H1 (cell line): ENCODE results near the gene NRIP2. TPM values are rescaled to one million over a fixed set of nuclear protein-coding genes. Genes with fewer than 3 reads are reported as not detected.
"Not testable (repeated sequence)": the region's sequence is repeated elsewhere in the genome, so short reads cannot be mapped to it uniquely, and the experiment has no call there.

Source experiments
- CTCF ChIA-PET: fragments of 300-600 bp; sonication (Branson Sonifier 250); formaldehyde crosslinking; loops from one replicate; lab custom pipeline; 2021; ENCODE audit not compliant: partially characterized antibody; lab: Charles Lee
- POLR2A ChIA-PET: fragments of 300-600 bp; sonication (Branson Sonifier 250); formaldehyde crosslinking; loops from one replicate; lab custom pipeline; 2021; ENCODE audit warnings: inconsistent platforms; ENCODE audit not compliant: partially characterized antibody; lab: Charles Lee
- DNase-seq, 2 experiments: peaks; one replicate each; pipeline versions ENCODE4 v3.0.0 to v3.0.0-alpha.2; 2010 to 2022; ENCODE audit warnings: low spot score in 2 of 2, low read depth in 1 of 2, mixed read lengths in 1 of 2
- FAIRE-seq: peaks from 2 replicates; lab custom pipeline; 2011; peaks lifted over from hg19 to GRCh38; lab: Jason Lieb, UNC
- H2AFZ ChIP-seq: 2 replicates; pipeline ENCODE4 v1.8.1; 2012; ENCODE audit warnings: low read length, inconsistent platforms
- H2AK5ac ChIP-seq: 2 replicates; pipeline ENCODE4 v1.6.1; 2013; ENCODE audit warnings: low read depth, low read length
- H2BK120ac ChIP-seq: replicated peaks from 2 replicates; pipeline ENCODE3; 2013; ENCODE audit warnings: low read depth, low read length, inconsistent platforms
- H2BK12ac ChIP-seq: 2 replicates; pipeline ENCODE4 v1.6.1; 2013; ENCODE audit warnings: low read depth, low read length
- H2BK15ac ChIP-seq: 2 replicates; pipeline ENCODE4 v1.6.1; 2013; ENCODE audit warnings: low read length
- H2BK20ac ChIP-seq: 2 replicates; pipeline ENCODE4 v1.6.1; 2013; ENCODE audit warnings: low read length
- H2BK5ac ChIP-seq: 2 replicates; pipeline ENCODE4 v1.6.1; 2013; ENCODE audit warnings: low read depth, low read length
- H3K14ac ChIP-seq: 2 replicates; pipeline ENCODE4 v1.6.1; 2013; ENCODE audit warnings: inconsistent platforms; ENCODE audit not compliant: insufficient read length
- H3K18ac ChIP-seq: 2 replicates; pipeline ENCODE4 v1.6.1; 2013; ENCODE audit warnings: low read length; ENCODE audit errors: extremely low read depth
- H3K23ac ChIP-seq: 2 replicates; pipeline ENCODE4 v1.6.1; 2013; ENCODE audit warnings: inconsistent platforms; ENCODE audit not compliant: insufficient read length
- H3K23me2 ChIP-seq: 2 replicates; pipeline ENCODE4 v1.6.1; 2013; ENCODE audit warnings: low read depth, low read length
- H3K27ac ChIP-seq: 2 replicates; pipeline ENCODE4 v1.6.1; 2011; ENCODE audit warnings: low read depth, low read length, inconsistent platforms
- H3K27me3 ChIP-seq, 4 experiments: replicated peaks in 1 of 4; 1 replicate in 1 of 4; 2 replicates in 3 of 4; pipeline versions ENCODE4 v1.6.1 to v1.8.1; 2011 to 2013; ENCODE audit warnings: low read length in 3 of 4, mild to moderate bottlenecking in 3 of 4, inconsistent platforms in 2 of 4, mixed read lengths in 2 of 4, moderate library complexity in 1 of 4; ENCODE audit not compliant: control insufficient read depth in 3 of 4, insufficient read depth in 3 of 4; ENCODE audit errors: extremely low read depth in 1 of 4
- H3K36me3 ChIP-seq, 4 experiments: 2 replicates each; pipeline versions ENCODE4 v1.6.1 to v1.8.1; 2011 to 2013; ENCODE audit warnings: mild to moderate bottlenecking in 4 of 4, low read length in 3 of 4, moderate library complexity in 2 of 4, control low read depth in 1 of 4, inconsistent platforms in 1 of 4; ENCODE audit not compliant: insufficient read depth in 4 of 4, control insufficient read depth in 2 of 4
- H3K4ac ChIP-seq: replicated peaks from 2 replicates; pipeline ENCODE3; 2013; ENCODE audit warnings: low read length, low read depth, mixed read lengths, inconsistent platforms; ENCODE audit not compliant: insufficient read length
- H3K4me1 ChIP-seq, 4 experiments: replicated peaks in 1 of 4; 1 replicate in 1 of 4; 2 replicates in 3 of 4; pipeline versions ENCODE4 v1.6.1 to v1.8.1; 2011 to 2013; ENCODE audit warnings: low read length in 3 of 4, inconsistent platforms in 2 of 4, mixed read lengths in 1 of 4; ENCODE audit not compliant: insufficient read depth in 4 of 4, control insufficient read depth in 3 of 4
- H3K4me2 ChIP-seq, 2 experiments: 2 replicates each; pipeline versions ENCODE4 v1.6.1 to v1.8.1; 2011 to 2013; ENCODE audit warnings: low read depth in 2 of 2, low read length in 2 of 2, control low read depth in 1 of 2, inconsistent platforms in 1 of 2, mild to moderate bottlenecking in 1 of 2; ENCODE audit not compliant: insufficient read depth in 1 of 2
- H3K4me3 ChIP-seq, 4 experiments: fragments of 200-600, 300-600 bp in 1 of 4; sonication (generic), shearing (Covaris generic), sonication (Bioruptor Twin) in 1 of 4; 2 replicates each; pipeline versions ENCODE4 v1.5.1 to v1.8.1; 2011 to 2016; ENCODE audit warnings: low read length in 4 of 4, low read depth in 3 of 4, control low read depth in 2 of 4, inconsistent platforms in 2 of 4, mild to moderate bottlenecking in 2 of 4, mixed read lengths in 1 of 4, moderate library complexity in 1 of 4; ENCODE audit not compliant: insufficient read depth in 2 of 4; ENCODE audit errors: extremely low read depth in 1 of 4
- H3K56ac ChIP-seq: replicated peaks from 2 replicates; pipeline ENCODE3; 2013; ENCODE audit warnings: low read depth, mild to moderate bottlenecking, mixed read lengths, low read length, inconsistent platforms; ENCODE audit not compliant: insufficient read length
- H3K79me1 ChIP-seq: 2 replicates; pipeline ENCODE4 v1.6.1; 2013; ENCODE audit warnings: low read depth, low read length, control low read depth
- H3K79me2 ChIP-seq, 2 experiments: 2 replicates each; pipeline versions ENCODE4 v1.6.1 to v1.8.1; 2012 to 2013; ENCODE audit warnings: low read length in 2 of 2, mild to moderate bottlenecking in 2 of 2, inconsistent platforms in 1 of 2; ENCODE audit not compliant: insufficient read depth in 2 of 2, control insufficient read depth in 1 of 2
- H3K9ac ChIP-seq, 4 experiments: replicated peaks in 1 of 4; 1 replicate in 1 of 4; 2 replicates in 3 of 4; pipeline versions ENCODE4 v1.6.1 to v1.8.1; 2011 to 2013; ENCODE audit warnings: low read depth in 3 of 4, low read length in 3 of 4, control low read depth in 2 of 4, mild to moderate bottlenecking in 2 of 4, moderate library complexity in 2 of 4, inconsistent platforms in 1 of 4; ENCODE audit errors: extremely low read depth in 1 of 4
- H3K9me3 ChIP-seq, 2 experiments: 2 replicates each; pipeline versions ENCODE4 v1.6.1 to v1.8.1; 2012 to 2013; ENCODE audit warnings: mild to moderate bottlenecking in 2 of 2, moderate library complexity in 2 of 2, control low read depth in 1 of 2, inconsistent platforms in 1 of 2, low read depth in 1 of 2, low read length in 1 of 2, mixed read lengths in 1 of 2; ENCODE audit not compliant: insufficient read depth in 2 of 2
- H4K20me1 ChIP-seq, 2 experiments: replicated peaks in 1 of 2; 2 replicates each; pipeline versions ENCODE3 to v1.8.1; 2011 to 2013; ENCODE audit warnings: inconsistent platforms in 2 of 2, low read length in 2 of 2, mild to moderate bottlenecking in 1 of 2; ENCODE audit not compliant: insufficient read depth in 2 of 2, control insufficient read depth in 1 of 2
- H4K5ac ChIP-seq: 2 replicates; pipeline ENCODE4 v1.6.1; 2013; ENCODE audit warnings: low read length, low read depth, mixed read lengths, inconsistent platforms; ENCODE audit not compliant: insufficient read length
- H4K8ac ChIP-seq: 2 replicates; pipeline ENCODE4 v1.8.0; 2013; ENCODE audit warnings: mild to moderate bottlenecking, moderate library complexity, low read length, inconsistent platforms; ENCODE audit not compliant: insufficient read depth; ENCODE audit errors: extremely low read depth
- H4K91ac ChIP-seq: replicated peaks from 2 replicates; pipeline ENCODE3; 2013; ENCODE audit warnings: low read length, mixed read lengths, inconsistent platforms; ENCODE audit not compliant: insufficient read length
- HDAC2 ChIP-seq, 2 experiments: fragments of 300-600 bp in 1 of 2; sonication (generic) in 1 of 2; IDR thresholded peaks; 2 replicates each; pipeline ENCODE4 v1.6.1; 2011 to 2012; ENCODE audit warnings: low read depth in 2 of 2, low read length in 2 of 2, mild to moderate bottlenecking in 2 of 2, moderate library complexity in 2 of 2, borderline replicate concordance in 1 of 2, inconsistent platforms in 1 of 2
- WGBS, 2 experiments: shearing (Covaris generic) in 1 of 2; methylation state at CpG; one replicate each; pipeline versions ENCODE4 v1.1.6 to v1.1.7; 2013 to 2015; ENCODE audit warnings: low lambda C conversion rate in 2 of 2, mixed read lengths in 2 of 2, inconsistent platforms in 1 of 2, low coverage in 1 of 2, missing lambda C conversion rate in 1 of 2; ENCODE audit not compliant: insufficient replicate concordance in 2 of 2, insufficient coverage in 1 of 2, insufficient read length in 1 of 2; ENCODE audit errors: extremely low coverage in 1 of 2, missing lambda C conversion rate in 1 of 2; 5-methylcytosine and 5-hydroxymethylcytosine counted together
- polyA plus RNA-seq, 7 experiments: library from polyadenylated mRNA; depleted of rRNA in 3 of 7; stranded (reverse) in 5 of 7; unstranded in 2 of 7; fragments of >200 nt in 5 of 7; fragments of 200-250 nt in 2 of 7; gene quantifications; 1 replicate in 5 of 7; 2 replicates in 1 of 7; 4 replicates in 1 of 7; pipeline versions ENCODE4 v1.2.1 to v1.2.3, GENCODE V29; 2011 to 2013; ENCODE audit warnings: missing spikeins in 2 of 7, mixed read lengths in 2 of 7
- total RNA-seq: library from RNA; stranded (reverse); fragmentation: NEBNext Ultra II Directional; extraction: Animal tissue kit (Norgen Biotek cat#: 25700); gene quantifications from 2 replicates; pipeline ENCODE4 v1.2.1, GENCODE V29; 2021

Gene NRIP2
- total and polyA plus RNA-seq, 2 of the 8 experiments (the other 6 are each of a cell fraction or from before 2014, with no cell fraction given) = 0.06 TPM; not detected in 1

DNA sequence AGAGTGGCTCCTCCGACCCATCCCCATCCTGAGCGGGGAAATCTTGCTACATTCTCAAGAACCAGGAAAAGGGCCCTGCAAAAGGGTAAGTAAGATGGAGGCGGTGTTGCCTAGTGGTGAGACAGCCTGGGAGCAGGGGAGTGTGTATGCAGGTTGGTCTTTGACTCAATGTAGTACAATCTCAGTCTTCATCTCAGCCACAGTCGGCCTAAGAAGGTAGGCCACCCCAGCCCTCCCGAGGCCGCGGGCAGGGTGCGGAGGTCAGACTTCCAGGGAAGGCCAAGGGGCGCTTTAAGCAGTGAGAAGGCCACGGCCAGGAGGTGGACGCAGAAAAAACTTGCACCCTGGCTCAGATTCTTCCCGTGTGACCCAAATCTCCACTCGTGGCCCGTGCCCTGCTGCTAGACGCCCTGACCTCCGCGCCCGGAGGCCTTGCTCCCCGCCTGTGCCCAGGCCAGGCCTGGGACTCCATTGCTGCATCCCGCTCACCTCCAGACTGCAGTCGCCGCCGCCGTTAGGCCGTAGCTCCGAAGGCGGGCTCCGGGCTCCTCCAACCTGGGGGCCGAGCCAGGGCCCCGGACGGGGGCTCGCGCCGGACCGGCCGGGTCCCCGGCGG, 41.7 kb upstream of the NRIP2 start (continued):
- 0 out of 4 replicates have a peak, but pooled peaks of 1 of the 2 experiments have one; percentile 27 for TF ChIP-seq HDAC2 (IDR thresholded peaks at IDR 0.05; ENCODE audit: borderline replicate concordance in 1 of 2, low read depth in 2 of 2, low read length in 2 of 2)
- TF ChIP-seq, all 59 proteins: peak for 7

DNA sequence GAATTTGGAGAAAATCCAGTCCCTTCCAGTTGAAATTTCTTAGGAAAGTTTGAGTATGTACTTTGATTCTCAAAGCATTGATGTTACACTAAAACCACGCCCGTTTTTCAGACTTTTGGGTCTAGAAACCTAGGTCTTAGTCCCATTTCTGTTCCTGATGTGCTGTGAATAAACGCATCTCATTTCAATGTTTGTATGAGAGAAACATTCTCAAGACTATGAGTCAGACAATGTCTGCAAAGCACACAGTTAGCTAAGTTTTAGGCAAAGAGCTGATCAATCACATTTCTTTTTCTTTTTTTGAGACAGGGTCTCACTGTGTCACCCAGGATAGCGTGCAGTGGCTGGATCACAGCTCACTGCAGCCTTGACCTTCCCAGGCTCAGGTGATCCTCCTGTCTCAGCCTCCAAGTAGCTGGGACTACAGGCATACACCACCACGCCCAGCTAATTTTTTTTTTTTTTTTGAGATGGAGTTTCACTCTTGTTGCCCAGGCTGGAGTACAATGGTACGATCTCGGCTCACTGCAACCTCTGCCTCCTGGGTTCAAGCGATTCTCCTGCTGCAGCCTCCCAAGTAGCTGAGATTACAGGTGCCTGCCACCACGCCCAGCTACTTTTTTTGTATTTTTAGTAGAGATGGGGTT, 34.3 kb upstream of the NRIP2 start:
- not testable (repeated sequence) for H3K79me2 ChIP-seq, H3K27me3 ChIP-seq, H4K20me1 ChIP-seq, H3K79me1 ChIP-seq, H3K14ac ChIP-seq, H2AK5ac ChIP-seq, H3K56ac ChIP-seq, H2BK15ac ChIP-seq, H2BK5ac ChIP-seq, H2BK120ac ChIP-seq, H2BK12ac ChIP-seq, H3K4me2 ChIP-seq, H3K18ac ChIP-seq, H2BK20ac ChIP-seq, H4K8ac ChIP-seq, DNase-seq, FAIRE-seq, H3K23me2 ChIP-seq, H3K4ac ChIP-seq, H3K4me3 ChIP-seq, H4K91ac ChIP-seq, H3K9me3 ChIP-seq, H3K23ac ChIP-seq, H3K9ac ChIP-seq, H3K4me1 ChIP-seq, H3K27ac ChIP-seq, H4K5ac ChIP-seq, H2AFZ ChIP-seq
- ChIA-PET CTCF (interaction anchor here (0.6 to 2.2 kb wide), 7 partner anchors 11 to 101 kb away, joined by 3 to 7 read pairs (median 3); no protein-coding TSS in a partner anchor), POLR2A (interaction anchor here (0.6 to 4.0 kb wide), 2 partner anchors 11 to 21 kb away, joined by 3 to 15 read pairs; partner anchors contain the start of gene TEX52)
- peaks cover 31 to 72% (median 69%) of the 10 kb centered on the region in 4 experiments for H3K36me3 ChIP-seq
- 92% methylated on average over 9 of the region's 9 CpGs; no CpG with 5 or more reads in 1 of the 2 experiments for WGBS, 2 experiments
